HL-60 (cell line): ENCODE data around the gene CSNK1D.

Experiments
- DNase-seq, 2 experiments: peaks; one replicate each; pipeline ENCODE4 v3.0.0-alpha.2; 2010 to 2020; ENCODE audit warnings: low read depth in 1 of 2, low spot score in 1 of 2
- H3K27ac ChIP-seq: fragments of 250-450 bp; sonication (Bioruptor Pico); replicated peaks from 2 replicates; pipeline ENCODE4 v1.5.1; 2020; ENCODE audit warnings: mild to moderate bottlenecking, moderate library complexity
- H3K27me3 ChIP-seq: fragments of 250-450 bp; sonication (Bioruptor Pico); 2 replicates; pipeline ENCODE4 v1.5.1; 2021; ENCODE audit warnings: mild to moderate bottlenecking, moderate library complexity; ENCODE audit not compliant: insufficient read depth, poor library complexity, severe bottlenecking
- H3K4me3 ChIP-seq: replicated peaks from 2 replicates; pipeline ENCODE4 v1.5.1; 2011; ENCODE audit warnings: mild to moderate bottlenecking, control low read depth, low read length; ENCODE audit not compliant: insufficient read depth
- CTCF ChIP-seq: IDR thresholded peaks from one replicate; pipeline ENCODE4 v1.5.1; 2011; ENCODE audit warnings: low read length, control low read depth, inconsistent platforms; ENCODE audit not compliant: insufficient read depth
- GABPA ChIP-seq: IDR thresholded peaks from 2 replicates; pipeline ENCODE4 v1.6.1; 2012; ENCODE audit warnings: low read depth
- POLR2AphosphoS5 ChIP-seq: IDR thresholded peaks from 2 replicates; pipeline ENCODE4 v1.6.1; 2012; ENCODE audit warnings: low read depth
- REST ChIP-seq: IDR thresholded peaks from 2 replicates; pipeline ENCODE4 v1.6.1; 2012; ENCODE audit warnings: low read depth; ENCODE audit not compliant: insufficient replicate concordance
- SPI1 ChIP-seq: IDR thresholded peaks from 2 replicates; pipeline ENCODE4 v1.6.1; 2012; ENCODE audit warnings: low read depth, mild to moderate bottlenecking, borderline replicate concordance

The CSNK1D gene

GRCh38 chr17:82269882-82270500, 3.5 kb downstream of the CSNK1D start:
- no peak for DNase-seq
- no peak overlapping the region for H3K4me3 ChIP-seq
- no peaks in the 10 kb centered on the region for H3K27me3 ChIP-seq
- no peak overlapping the region for H3K27ac ChIP-seq
- TF ChIP-seq SPI1 (no peak), GABPA (no peak), CTCF (no peak), REST (no peak), POLR2AphosphoS5 (no peak)

GRCh38 chr17:82269138-82269881, 4.2 kb downstream of the CSNK1D start:
- no peak for TF ChIP-seq SPI1
- no peak for TF ChIP-seq POLR2AphosphoS5
- TF ChIP-seq REST = no peak
- no peak for TF ChIP-seq GABPA
- TF ChIP-seq CTCF = no peak
- Histone ChIP-seq H3K27me3 (no peaks in the 10 kb centered on the region), H3K4me3 (no peak overlapping the region), H3K27ac (no peak overlapping the region)
- DNase-seq = no peak

GRCh38 chr17:82267575-82268379, 5.7 kb downstream of the CSNK1D start:
- Histone ChIP-seq H3K27ac (no peak overlapping the region), H3K4me3 (no peak overlapping the region), H3K27me3 (no peaks in the 10 kb centered on the region)
- DNase-seq = peak; percentile 43 to 56
- no peak for TF ChIP-seq CTCF
- TF ChIP-seq REST = no peak
- no peak for TF ChIP-seq POLR2AphosphoS5
- TF ChIP-seq GABPA = no peak
- no peak for TF ChIP-seq SPI1
